ENCODE results near the gene TEN1. TPM values are rescaled to one million over a fixed set of nuclear protein-coding genes. Genes with fewer than 3 reads are reported as not detected.

TEN1 gene
- total and polyA plus RNA-seq, 2 of the 13 experiments (the other 11 are each of a cell fraction or from before 2014, with no cell fraction given), result 18.0 to 21.3 TPM

DNA sequence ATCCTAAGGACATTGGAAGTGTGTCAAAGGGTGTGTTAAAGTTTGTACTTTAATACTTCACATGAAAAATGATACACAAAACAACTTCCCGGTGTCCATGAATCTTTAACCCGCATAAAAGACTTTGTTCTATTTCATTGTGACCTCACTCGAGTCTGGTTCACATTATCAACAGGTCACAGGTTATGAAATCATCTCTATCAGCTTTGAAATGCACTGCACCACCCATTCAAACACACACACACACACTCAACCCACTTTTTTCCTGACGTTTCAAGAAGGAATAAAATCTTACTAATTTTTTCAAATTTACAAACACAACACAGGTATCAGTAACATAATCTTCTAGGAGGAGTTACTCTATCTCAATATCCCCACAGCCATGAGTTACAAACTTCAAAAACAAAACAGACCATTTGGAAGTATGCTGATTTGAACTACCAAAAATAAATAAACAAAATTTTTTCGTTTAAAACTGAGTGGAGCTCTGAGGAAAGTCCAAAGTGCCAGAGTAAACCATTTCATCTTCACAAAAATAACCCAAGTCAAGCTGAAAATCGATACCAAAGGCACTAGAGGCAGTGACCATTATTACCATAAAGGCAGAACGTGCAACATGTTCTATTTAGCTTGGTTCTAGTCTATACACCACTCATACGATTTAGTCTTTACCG lies 2.7 kb upstream of the TEN1 start (continued):
- TF ChIP-seq, protein P1, sequence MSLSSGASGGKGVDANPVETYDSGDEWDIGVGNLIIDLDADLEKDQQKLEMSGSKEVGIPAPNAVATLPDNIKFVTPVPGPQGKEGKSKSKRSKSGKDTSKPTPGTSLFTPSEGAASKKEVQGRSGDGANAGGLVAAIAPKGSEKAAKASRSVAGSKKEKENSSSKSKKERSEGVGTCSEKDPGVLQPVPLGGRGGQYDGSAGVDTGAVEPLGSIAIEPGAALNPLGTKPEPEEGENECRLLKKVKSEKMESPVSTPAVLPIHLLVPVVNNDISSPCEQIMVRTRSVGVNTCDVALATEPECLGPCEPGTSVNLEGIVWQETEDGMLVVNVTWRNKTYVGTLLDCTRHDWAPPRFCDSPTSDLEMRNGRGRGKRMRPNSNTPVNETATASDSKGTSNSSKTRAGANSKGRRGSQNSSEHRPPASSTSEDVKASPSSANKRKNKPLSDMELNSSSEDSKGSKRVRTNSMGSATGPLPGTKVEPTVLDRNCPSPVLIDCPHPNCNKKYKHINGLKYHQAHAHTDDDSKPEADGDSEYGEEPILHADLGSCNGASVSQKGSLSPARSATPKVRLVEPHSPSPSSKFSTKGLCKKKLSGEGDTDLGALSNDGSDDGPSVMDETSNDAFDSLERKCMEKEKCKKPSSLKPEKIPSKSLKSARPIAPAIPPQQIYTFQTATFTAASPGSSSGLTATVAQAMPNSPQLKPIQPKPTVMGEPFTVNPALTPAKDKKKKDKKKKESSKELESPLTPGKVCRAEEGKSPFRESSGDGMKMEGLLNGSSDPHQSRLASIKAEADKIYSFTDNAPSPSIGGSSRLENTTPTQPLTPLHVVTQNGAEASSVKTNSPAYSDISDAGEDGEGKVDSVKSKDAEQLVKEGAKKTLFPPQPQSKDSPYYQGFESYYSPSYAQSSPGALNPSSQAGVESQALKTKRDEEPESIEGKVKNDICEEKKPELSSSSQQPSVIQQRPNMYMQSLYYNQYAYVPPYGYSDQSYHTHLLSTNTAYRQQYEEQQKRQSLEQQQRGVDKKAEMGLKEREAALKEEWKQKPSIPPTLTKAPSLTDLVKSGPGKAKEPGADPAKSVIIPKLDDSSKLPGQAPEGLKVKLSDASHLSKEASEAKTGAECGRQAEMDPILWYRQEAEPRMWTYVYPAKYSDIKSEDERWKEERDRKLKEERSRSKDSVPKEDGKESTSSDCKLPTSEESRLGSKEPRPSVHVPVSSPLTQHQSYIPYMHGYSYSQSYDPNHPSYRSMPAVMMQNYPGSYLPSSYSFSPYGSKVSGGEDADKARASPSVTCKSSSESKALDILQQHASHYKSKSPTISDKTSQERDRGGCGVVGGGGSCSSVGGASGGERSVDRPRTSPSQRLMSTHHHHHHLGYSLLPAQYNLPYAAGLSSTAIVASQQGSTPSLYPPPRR (CRISPR knock-in tag; IDR thresholded peaks at IDR 0.05; ENCODE audit: borderline replicate concordance), result peak; percentile 69; the same call in 1 of the 2 replicates
- TF ChIP-seq REXO4 (CRISPR knock-in tag; IDR thresholded peaks at IDR 0.05; ENCODE audit: borderline replicate concordance) (no peak), ZNF598 (CRISPR knock-in tag; IDR thresholded peaks at IDR 0.05; ENCODE audit: borderline replicate concordance) (no peak), PHF5A (CRISPR knock-in tag; IDR thresholded peaks at IDR 0.05; ENCODE audit: low read depth, unreplicated experiment) (peak; percentile 72), NR2F6 (IDR thresholded peaks at IDR 0.05) (peak; percentile 91), NR2F6 (CRISPR knock-in tag; IDR thresholded peaks at IDR 0.05) (peak; percentile 85), ZNF143 (CRISPR knock-in tag; IDR thresholded peaks at IDR 0.05) (no peak), DNMT1 (CRISPR knock-in tag; IDR thresholded peaks at IDR 0.05) (no peak), SPEN (CRISPR knock-in tag; IDR thresholded peaks at IDR 0.05; ENCODE audit: low read depth) (no peak; the same call in 1 of the 2 replicates), TBX2 (CRISPR knock-in tag; IDR thresholded peaks at IDR 0.05; ENCODE audit: borderline replicate concordance) (peak; percentile 54; the same call in 1 of the 2 replicates), RBM39 (IDR thresholded peaks at IDR 0.05; ENCODE audit: low read depth, low read length, poor library complexity, severe bottlenecking) (no peak), RXRA (CRISPR knock-in tag; IDR thresholded peaks at IDR 0.05) (peak; percentile 41; the same call in 1 of the 2 replicates), DMAP1 (CRISPR knock-in tag; IDR thresholded peaks at IDR 0.05) (no peak), TRIM24 (CRISPR knock-in tag; IDR thresholded peaks at IDR 0.05) (no peak), XBP1 (CRISPR knock-in tag; IDR thresholded peaks at IDR 0.05) (no peak), ZFX (CRISPR knock-in tag; IDR thresholded peaks at IDR 0.05; ENCODE audit: low read depth) (no peak)
- TF ChIP-seq, protein P2, sequence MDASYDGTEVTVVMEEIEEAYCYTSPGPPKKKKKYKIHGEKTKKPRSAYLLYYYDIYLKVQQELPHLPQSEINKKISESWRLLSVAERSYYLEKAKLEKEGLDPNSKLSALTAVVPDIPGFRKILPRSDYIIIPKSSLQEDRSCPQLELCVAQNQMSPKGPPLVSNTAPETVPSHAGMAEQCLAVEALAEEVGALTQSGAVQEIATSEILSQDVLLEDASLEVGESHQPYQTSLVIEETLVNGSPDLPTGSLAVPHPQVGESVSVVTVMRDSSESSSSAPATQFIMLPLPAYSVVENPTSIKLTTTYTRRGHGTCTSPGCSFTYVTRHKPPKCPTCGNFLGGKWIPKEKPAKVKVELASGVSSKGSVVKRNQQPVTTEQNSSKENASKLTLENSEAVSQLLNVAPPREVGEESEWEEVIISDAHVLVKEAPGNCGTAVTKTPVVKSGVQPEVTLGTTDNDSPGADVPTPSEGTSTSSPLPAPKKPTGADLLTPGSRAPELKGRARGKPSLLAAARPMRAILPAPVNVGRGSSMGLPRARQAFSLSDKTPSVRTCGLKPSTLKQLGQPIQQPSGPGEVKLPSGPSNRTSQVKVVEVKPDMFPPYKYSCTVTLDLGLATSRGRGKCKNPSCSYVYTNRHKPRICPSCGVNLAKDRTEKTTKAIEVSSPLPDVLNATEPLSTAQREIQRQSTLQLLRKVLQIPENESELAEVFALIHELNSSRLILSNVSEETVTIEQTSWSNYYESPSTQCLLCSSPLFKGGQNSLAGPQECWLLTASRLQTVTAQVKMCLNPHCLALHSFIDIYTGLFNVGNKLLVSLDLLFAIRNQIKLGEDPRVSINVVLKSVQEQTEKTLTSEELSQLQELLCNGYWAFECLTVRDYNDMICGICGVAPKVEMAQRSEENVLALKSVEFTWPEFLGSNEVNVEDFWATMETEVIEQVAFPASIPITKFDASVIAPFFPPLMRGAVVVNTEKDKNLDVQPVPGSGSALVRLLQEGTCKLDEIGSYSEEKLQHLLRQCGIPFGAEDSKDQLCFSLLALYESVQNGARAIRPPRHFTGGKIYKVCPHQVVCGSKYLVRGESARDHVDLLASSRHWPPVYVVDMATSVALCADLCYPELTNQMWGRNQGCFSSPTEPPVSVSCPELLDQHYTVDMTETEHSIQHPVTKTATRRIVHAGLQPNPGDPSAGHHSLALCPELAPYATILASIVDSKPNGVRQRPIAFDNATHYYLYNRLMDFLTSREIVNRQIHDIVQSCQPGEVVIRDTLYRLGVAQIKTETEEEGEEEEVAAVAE (CRISPR knock-in tag; IDR thresholded peaks at IDR 0.05; ENCODE audit: borderline replicate concordance), result no peak
- TF ChIP-seq, protein P3, sequence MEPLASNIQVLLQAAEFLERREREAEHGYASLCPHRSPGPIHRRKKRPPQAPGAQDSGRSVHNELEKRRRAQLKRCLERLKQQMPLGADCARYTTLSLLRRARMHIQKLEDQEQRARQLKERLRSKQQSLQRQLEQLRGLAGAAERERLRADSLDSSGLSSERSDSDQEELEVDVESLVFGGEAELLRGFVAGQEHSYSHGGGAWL (CRISPR knock-in tag; IDR thresholded peaks at IDR 0.05), result no peak

All from HepG2 (cell line).